ENCODE data around the gene MAST3. TPM values are rescaled to one million over a fixed set of nuclear protein-coding genes. Genes with fewer than 3 reads are reported as not detected.

Gene MAST3
- polyA plus RNA-seq, 1 of the 3 experiments (the other 2 are of a cell fraction), result 4.5 TPM

- ChIA-PET POLR2A (interaction anchor here (0.6 to 0.7 kb wide), 2 partner anchors 55 to 270 kb away, joined by 3 read pairs; no protein-coding TSS in a partner anchor), CTCF (interaction anchor here (0.5 to 6.3 kb wide), 39 partner anchors 9 to 220 kb away, joined by 3 to 78 read pairs (median 4); partner anchors contain the start of genes IFI30, MAST3, PDE4C and PIK3R2)
- Histone ChIP-seq H3K36me3 (replicated peaks in 1 of 2; ENCODE audit: control insufficient read depth in 1 of 2, insufficient read depth in 2 of 2, low read length in 1 of 2) (peaks cover 0 to 4% of the 10 kb centered on the region in 2 experiments), H3F3A (replicated peaks; ENCODE audit: insufficient read depth) (peaks cover 12% of the 10 kb centered on the region), H3K27ac (ENCODE audit: low read depth in 2 of 2, low read length in 1 of 2) (no peak overlapping the region), H3K79me2 (ENCODE audit: insufficient read depth) (no peaks in the 10 kb centered on the region), H3K9me2 (no peaks in the 10 kb centered on the region), H4K20me1 (ENCODE audit: insufficient read depth) (no peaks in the 10 kb centered on the region), H3K4me1 (ENCODE audit: control insufficient read depth in 1 of 2, insufficient read depth in 2 of 2, low read depth in 1 of 2, low read length in 1 of 2) (peaks cover 3 to 17% of the 10 kb centered on the region in 2 experiments; a peak in 2 of 4 replicates), H3K9me3 (no peaks in the 10 kb centered on the region), H2AFZ (ENCODE audit: low read depth) (no peak overlapping the region), H3K4me2 (no peak overlapping the region), H3K27me3 (ENCODE audit: insufficient read depth) (no peaks in the 10 kb centered on the region), H3K9ac (no peak overlapping the region), H3K4me3 (ENCODE audit: low read depth in 2 of 2, low read length in 1 of 2) (no peak overlapping the region; a peak in 1 of 4 replicates)
- 41% methylated on average over 8 of the region's 9 CpGs for WGBS (ENCODE audit: low lambda C conversion rate)
- DNase-seq, result peak; percentile 90
- no peak for TF ChIP-seq SIN3A (IDR thresholded peaks at IDR 0.05; ENCODE audit: borderline replicate concordance, low read depth, low read length)
- no peak for TF ChIP-seq JUND (IDR thresholded peaks at IDR 0.05)
- no peak for TF ChIP-seq EZH2phosphoT487 (IDR thresholded peaks at IDR 0.05; ENCODE audit: borderline replicate concordance, low read depth)
- no peak for TF ChIP-seq FOXJ3 (CRISPR knock-in tag; IDR thresholded peaks at IDR 0.05)
- TF ChIP-seq GABPA (IDR thresholded peaks at IDR 0.05; ENCODE audit: low read depth), result no peak
- TF ChIP-seq USF1 (IDR thresholded peaks at IDR 0.05; ENCODE audit: borderline replicate concordance, low read depth), result no peak
- no peak for TF ChIP-seq MXI1 (IDR thresholded peaks at IDR 0.05; ENCODE audit: low read depth, low read length)
- peak; percentile 92 for TF ChIP-seq CTCF (IDR thresholded peaks at IDR 0.05)
- TF ChIP-seq GATA2 (CRISPR knock-in tag; IDR thresholded peaks at IDR 0.05), result no peak
- TF ChIP-seq NRF1 (IDR thresholded peaks at IDR 0.05; ENCODE audit: low read depth, low read length), result no peak
- TF ChIP-seq POLR2AphosphoS5 (IDR thresholded peaks at IDR 0.05; ENCODE audit: low read depth, low read length), result no peak
- no peak for TF ChIP-seq TAF1 (IDR thresholded peaks at IDR 0.05; ENCODE audit: borderline replicate concordance, low read depth, low read length)
- TF ChIP-seq YY1 (IDR thresholded peaks at IDR 0.05; ENCODE audit: low read depth), result 0 out of 2 replicates have a peak, but pooled peaks have one; percentile 17
- no peak for TF ChIP-seq IRF3 (IDR thresholded peaks at IDR 0.05; ENCODE audit: low read depth, low read length)
- peak; percentile 87 for TF ChIP-seq RAD21 (IDR thresholded peaks at IDR 0.05; ENCODE audit: low read length)
- no peak for TF ChIP-seq RFX5 (IDR thresholded peaks at IDR 0.05; ENCODE audit: low read length)
- peak; percentile 44; the same call in 1 of the 2 replicates for TF ChIP-seq RCOR1 (IDR thresholded peaks at IDR 0.05; ENCODE audit: low read length)
- TF ChIP-seq CHD2 (IDR thresholded peaks at IDR 0.05; ENCODE audit: low read length, partially characterized antibody), result peak; percentile 55
- no peak for TF ChIP-seq FOSL2 (IDR thresholded peaks at IDR 0.05; ENCODE audit: borderline replicate concordance, low read depth)
- TF ChIP-seq SMC3 (IDR thresholded peaks at IDR 0.05; ENCODE audit: low read depth, low read length), result peak; percentile 86
- TF ChIP-seq RXRA (IDR thresholded peaks at IDR 0.05; ENCODE audit: borderline replicate concordance, low read depth), result no peak
- no peak for TF ChIP-seq MAX (IDR thresholded peaks at IDR 0.05; ENCODE audit: low read depth)
- no peak for TF ChIP-seq TEAD4 (IDR thresholded peaks at IDR 0.05; ENCODE audit: borderline replicate concordance, insufficient read depth)
- TF ChIP-seq ZBTB33 (IDR thresholded peaks at IDR 0.05; ENCODE audit: borderline replicate concordance, low read depth), result no peak
- TF ChIP-seq ELF1 (IDR thresholded peaks at IDR 0.05), result no peak
- TF ChIP-seq NFIC (IDR thresholded peaks at IDR 0.05; ENCODE audit: borderline replicate concordance), result no peak
- no peak for TF ChIP-seq MEF2A (IDR thresholded peaks at IDR 0.05; ENCODE audit: borderline replicate concordance, low read depth)
- no peak for TF ChIP-seq PBX3 (IDR thresholded peaks at IDR 0.05)
Observed at GRCh38 chr19:18112989-18113478, 15.5 kb downstream of the MAST3 start.
